ENCODE data around the gene ZSCAN31.

- TF ChIP-seq CTCF (IDR thresholded peaks at IDR 0.05) (no peak), CBFB (CRISPR knock-in tag; IDR thresholded peaks at IDR 0.05; ENCODE audit: low read depth) (no peak), RELA (CRISPR knock-in tag; IDR thresholded peaks at IDR 0.05; ENCODE audit: borderline replicate concordance) (no peak), SP1 (CRISPR knock-in tag; conservative IDR thresholded peaks at IDR 0.05) (no peak), CREB1 (CRISPR knock-in tag; IDR thresholded peaks at IDR 0.05) (no peak), ZNF263 (CRISPR knock-in tag; IDR thresholded peaks at IDR 0.05; ENCODE audit: low read depth) (no peak), NR2C2 (CRISPR knock-in tag; IDR thresholded peaks at IDR 0.05) (no peak)
- TF ChIP-seq, protein P1, sequence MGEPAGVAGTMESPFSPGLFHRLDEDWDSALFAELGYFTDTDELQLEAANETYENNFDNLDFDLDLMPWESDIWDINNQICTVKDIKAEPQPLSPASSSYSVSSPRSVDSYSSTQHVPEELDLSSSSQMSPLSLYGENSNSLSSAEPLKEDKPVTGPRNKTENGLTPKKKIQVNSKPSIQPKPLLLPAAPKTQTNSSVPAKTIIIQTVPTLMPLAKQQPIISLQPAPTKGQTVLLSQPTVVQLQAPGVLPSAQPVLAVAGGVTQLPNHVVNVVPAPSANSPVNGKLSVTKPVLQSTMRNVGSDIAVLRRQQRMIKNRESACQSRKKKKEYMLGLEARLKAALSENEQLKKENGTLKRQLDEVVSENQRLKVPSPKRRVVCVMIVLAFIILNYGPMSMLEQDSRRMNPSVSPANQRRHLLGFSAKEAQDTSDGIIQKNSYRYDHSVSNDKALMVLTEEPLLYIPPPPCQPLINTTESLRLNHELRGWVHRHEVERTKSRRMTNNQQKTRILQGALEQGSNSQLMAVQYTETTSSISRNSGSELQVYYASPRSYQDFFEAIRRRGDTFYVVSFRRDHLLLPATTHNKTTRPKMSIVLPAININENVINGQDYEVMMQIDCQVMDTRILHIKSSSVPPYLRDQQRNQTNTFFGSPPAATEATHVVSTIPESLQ (CRISPR knock-in tag; IDR thresholded peaks at IDR 0.05) = no peak
- TF ChIP-seq, protein P2, sequence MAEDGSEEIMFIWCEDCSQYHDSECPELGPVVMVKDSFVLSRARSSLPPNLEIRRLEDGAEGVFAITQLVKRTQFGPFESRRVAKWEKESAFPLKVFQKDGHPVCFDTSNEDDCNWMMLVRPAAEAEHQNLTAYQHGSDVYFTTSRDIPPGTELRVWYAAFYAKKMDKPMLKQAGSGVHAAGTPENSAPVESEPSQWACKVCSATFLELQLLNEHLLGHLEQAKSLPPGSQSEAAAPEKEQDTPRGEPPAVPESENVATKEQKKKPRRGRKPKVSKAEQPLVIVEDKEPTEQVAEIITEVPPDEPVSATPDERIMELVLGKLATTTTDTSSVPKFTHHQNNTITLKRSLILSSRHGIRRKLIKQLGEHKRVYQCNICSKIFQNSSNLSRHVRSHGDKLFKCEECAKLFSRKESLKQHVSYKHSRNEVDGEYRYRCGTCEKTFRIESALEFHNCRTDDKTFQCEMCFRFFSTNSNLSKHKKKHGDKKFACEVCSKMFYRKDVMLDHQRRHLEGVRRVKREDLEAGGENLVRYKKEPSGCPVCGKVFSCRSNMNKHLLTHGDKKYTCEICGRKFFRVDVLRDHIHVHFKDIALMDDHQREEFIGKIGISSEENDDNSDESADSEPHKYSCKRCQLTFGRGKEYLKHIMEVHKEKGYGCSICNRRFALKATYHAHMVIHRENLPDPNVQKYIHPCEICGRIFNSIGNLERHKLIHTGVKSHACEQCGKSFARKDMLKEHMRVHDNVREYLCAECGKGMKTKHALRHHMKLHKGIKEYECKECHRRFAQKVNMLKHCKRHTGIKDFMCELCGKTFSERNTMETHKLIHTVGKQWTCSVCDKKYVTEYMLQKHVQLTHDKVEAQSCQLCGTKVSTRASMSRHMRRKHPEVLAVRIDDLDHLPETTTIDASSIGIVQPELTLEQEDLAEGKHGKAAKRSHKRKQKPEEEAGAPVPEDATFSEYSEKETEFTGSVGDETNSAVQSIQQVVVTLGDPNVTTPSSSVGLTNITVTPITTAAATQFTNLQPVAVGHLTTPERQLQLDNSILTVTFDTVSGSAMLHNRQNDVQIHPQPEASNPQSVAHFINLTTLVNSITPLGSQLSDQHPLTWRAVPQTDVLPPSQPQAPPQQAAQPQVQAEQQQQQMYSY (CRISPR knock-in tag; IDR thresholded peaks at IDR 0.05) = no peak
- TF ChIP-seq, protein P3, sequence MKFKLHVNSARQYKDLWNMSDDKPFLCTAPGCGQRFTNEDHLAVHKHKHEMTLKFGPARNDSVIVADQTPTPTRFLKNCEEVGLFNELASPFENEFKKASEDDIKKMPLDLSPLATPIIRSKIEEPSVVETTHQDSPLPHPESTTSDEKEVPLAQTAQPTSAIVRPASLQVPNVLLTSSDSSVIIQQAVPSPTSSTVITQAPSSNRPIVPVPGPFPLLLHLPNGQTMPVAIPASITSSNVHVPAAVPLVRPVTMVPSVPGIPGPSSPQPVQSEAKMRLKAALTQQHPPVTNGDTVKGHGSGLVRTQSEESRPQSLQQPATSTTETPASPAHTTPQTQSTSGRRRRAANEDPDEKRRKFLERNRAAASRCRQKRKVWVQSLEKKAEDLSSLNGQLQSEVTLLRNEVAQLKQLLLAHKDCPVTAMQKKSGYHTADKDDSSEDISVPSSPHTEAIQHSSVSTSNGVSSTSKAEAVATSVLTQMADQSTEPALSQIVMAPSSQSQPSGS (CRISPR knock-in tag; IDR thresholded peaks at IDR 0.05; ENCODE audit: borderline replicate concordance, low read depth) = no peak
- TF ChIP-seq, protein P4, sequence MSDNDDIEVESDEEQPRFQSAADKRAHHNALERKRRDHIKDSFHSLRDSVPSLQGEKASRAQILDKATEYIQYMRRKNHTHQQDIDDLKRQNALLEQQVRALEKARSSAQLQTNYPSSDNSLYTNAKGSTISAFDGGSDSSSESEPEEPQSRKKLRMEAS (CRISPR knock-in tag; IDR thresholded peaks at IDR 0.05) = no peak
Measured at GRCh38 chr6:28291573-28291972, 44.4 kb downstream of the ZSCAN31 start.

Data from WTC11 (cell line).